ENCODE data around the gene RAB27A. TPM values are rescaled to one million over a fixed set of nuclear protein-coding genes. Genes with fewer than 3 reads are reported as not detected.

Gene RAB27A
- total RNA-seq, 1 donor from 2014 or later = 5.8 TPM

- DNase-seq = no peak
- no peaks in the 10 kb centered on the region for H3K4me1 ChIP-seq
- H3K27me3 ChIP-seq (ENCODE audit: low read depth) = no peaks in the 10 kb centered on the region
- H3K9me3 ChIP-seq (replicated peaks) = no peaks in the 10 kb centered on the region
- H3K4me3 ChIP-seq = no peak overlapping the region
- H3K27ac ChIP-seq (replicated peaks) = no peak overlapping the region
- intact Hi-C loops (cut with micrococcal nuclease) = no loop called here
- H3K36me3 ChIP-seq = no peaks in the 10 kb centered on the region
- TF ChIP-seq CTCF (IDR thresholded peaks at IDR 0.05; ENCODE audit: borderline replicate concordance) = no peak
Observed at GRCh38 chr15:55270291-55270690, 19.3 kb downstream of the RAB27A start.

- Histone ChIP-seq H3K27ac (replicated peaks) (no peak overlapping the region), H3K4me1 (no peaks in the 10 kb centered on the region), H3K36me3 (no peaks in the 10 kb centered on the region), H3K27me3 (ENCODE audit: low read depth) (no peaks in the 10 kb centered on the region), H3K4me3 (no peak overlapping the region), H3K9me3 (replicated peaks) (no peaks in the 10 kb centered on the region)
- intact Hi-C loops (cut with micrococcal nuclease) = no loop called here
- TF ChIP-seq CTCF (IDR thresholded peaks at IDR 0.05; ENCODE audit: borderline replicate concordance) = no peak
- DNase-seq = no peak
Observed at GRCh38 chr15:55268176-55268695, 21.4 kb downstream of the RAB27A start.

GRCh38 chr15:55267401-55268175 is 22.0 kb downstream of the RAB27A start:
- no peaks in the 10 kb centered on the region for H3K4me1 ChIP-seq
- DNase-seq = peak; percentile 25
- no peak overlapping the region for H3K27ac ChIP-seq (replicated peaks)
- no peaks in the 10 kb centered on the region for H3K27me3 ChIP-seq (ENCODE audit: low read depth)
- H3K4me3 ChIP-seq = no peak overlapping the region
- no peak for TF ChIP-seq CTCF (IDR thresholded peaks at IDR 0.05; ENCODE audit: borderline replicate concordance)
- no peaks in the 10 kb centered on the region for H3K9me3 ChIP-seq (replicated peaks)
- no peaks in the 10 kb centered on the region for H3K36me3 ChIP-seq
- intact Hi-C loops (cut with micrococcal nuclease) = no loop called here

GRCh38 chr15:55266547-55266946 is 23.1 kb downstream of the RAB27A start:
- H3K27me3 ChIP-seq (ENCODE audit: low read depth) = no peaks in the 10 kb centered on the region
- TF ChIP-seq CTCF (IDR thresholded peaks at IDR 0.05; ENCODE audit: borderline replicate concordance) = no peak
- no peak overlapping the region for H3K4me3 ChIP-seq
- no peak for DNase-seq
- no peaks in the 10 kb centered on the region for H3K9me3 ChIP-seq (replicated peaks)
- no peak overlapping the region for H3K27ac ChIP-seq (replicated peaks)
- H3K4me1 ChIP-seq = no peaks in the 10 kb centered on the region
- no peaks in the 10 kb centered on the region for H3K36me3 ChIP-seq
- intact Hi-C loops (cut with micrococcal nuclease) = no loop called here

- no peak for TF ChIP-seq CTCF (IDR thresholded peaks at IDR 0.05; ENCODE audit: borderline replicate concordance)
- Histone ChIP-seq H3K4me1 (no peaks in the 10 kb centered on the region), H3K9me3 (replicated peaks) (no peaks in the 10 kb centered on the region), H3K27ac (replicated peaks) (no peak overlapping the region), H3K27me3 (ENCODE audit: low read depth) (no peaks in the 10 kb centered on the region), H3K4me3 (no peak overlapping the region), H3K36me3 (no peaks in the 10 kb centered on the region)
- DNase-seq = no peak
- intact Hi-C loops (cut with micrococcal nuclease) = no loop called here
Observed at GRCh38 chr15:55260562-55261131, 29.0 kb downstream of the RAB27A start.

Measured in left ventricle myocardium inferior (tissue), 1 donor.